Parathyroid adenoma (tissue), 2 donors: ENCODE data around the gene TSPYL6.
"Not testable (repeated sequence)": the region's sequence is repeated elsewhere in the genome, so short reads cannot be mapped to it uniquely, and the experiment has no call there.

Experiments used
- H2AFZ ChIP-seq: fragments of 300-600 bp; sonication (generic); one replicate; pipeline ENCODE4 v1.7.0; 2017; ENCODE audit warnings: antibody characterized with exemption, mild to moderate bottlenecking
- H3K27ac ChIP-seq: fragments of 300-600 bp; sonication (generic); one replicate; pipeline ENCODE4 v1.7.0; 2017
- H3K27me3 ChIP-seq: fragments of 300-600 bp; sonication (generic); one replicate; pipeline ENCODE4 v1.7.0; 2017; ENCODE audit warnings: low read length; ENCODE audit not compliant: control insufficient read depth, insufficient read depth
- H3K36me3 ChIP-seq: fragments of 300-600 bp; sonication (generic); one replicate; pipeline ENCODE4 v1.7.0; 2017; ENCODE audit warnings: low read length; ENCODE audit not compliant: control insufficient read depth, insufficient read depth
- H3K4me1 ChIP-seq: fragments of 300-600 bp; sonication (generic); one replicate; pipeline ENCODE4 v1.7.0; 2017; ENCODE audit warnings: control low read depth
- H3K4me2 ChIP-seq: fragments of 300-600 bp; sonication (generic); one replicate; pipeline ENCODE4 v1.7.0; 2017; ENCODE audit warnings: low read length
- H3K4me3 ChIP-seq: fragments of 300-600 bp; sonication (generic); one replicate; pipeline ENCODE4 v1.7.0; 2017; ENCODE audit warnings: low read depth, low read length
- H3K79me2 ChIP-seq: fragments of 300-600 bp; sonication (generic); one replicate; pipeline ENCODE4 v1.7.0; 2017; ENCODE audit warnings: control low read depth
- H3K9ac ChIP-seq: fragments of 300-600 bp; sonication (generic); one replicate; pipeline ENCODE4 v1.7.0; 2017; ENCODE audit warnings: mild to moderate bottlenecking
- H3K9me3 ChIP-seq: fragments of 300-600 bp; sonication (generic); one replicate; pipeline ENCODE4 v1.7.0; 2017; ENCODE audit warnings: low read length; ENCODE audit not compliant: control insufficient read depth
- TF ChIP-seq, protein P1 (sequence below): fragments of 300-600 bp; sonication (generic); IDR thresholded peaks from one replicate; pipeline ENCODE4 v1.7.0; 2017; ENCODE audit warnings: antibody characterized with exemption, mild to moderate bottlenecking
- donor health status: primary hyperparathyroidism.

The TSPYL6 gene

DNA sequence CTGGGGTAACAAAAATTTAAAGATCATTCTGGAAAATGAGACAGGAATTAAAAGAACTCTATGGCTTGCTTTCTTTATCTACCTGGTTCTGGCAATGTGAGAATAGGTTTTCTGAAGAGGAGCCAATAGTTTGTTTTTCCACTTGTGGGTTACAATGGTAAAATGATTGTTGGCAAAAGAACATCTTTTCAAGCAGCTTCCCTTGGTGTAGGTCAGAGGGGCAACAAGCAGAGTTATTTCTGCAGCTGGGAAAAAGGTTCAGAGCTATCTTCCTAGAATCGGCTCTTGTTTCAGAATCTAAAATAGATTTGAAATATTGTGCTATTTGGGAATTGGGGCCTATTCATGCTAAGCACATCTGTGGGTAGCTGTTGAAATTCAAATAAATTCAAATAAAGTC is 11.5 kb upstream of the TSPYL6 start:
- TF ChIP-seq, protein P1, sequence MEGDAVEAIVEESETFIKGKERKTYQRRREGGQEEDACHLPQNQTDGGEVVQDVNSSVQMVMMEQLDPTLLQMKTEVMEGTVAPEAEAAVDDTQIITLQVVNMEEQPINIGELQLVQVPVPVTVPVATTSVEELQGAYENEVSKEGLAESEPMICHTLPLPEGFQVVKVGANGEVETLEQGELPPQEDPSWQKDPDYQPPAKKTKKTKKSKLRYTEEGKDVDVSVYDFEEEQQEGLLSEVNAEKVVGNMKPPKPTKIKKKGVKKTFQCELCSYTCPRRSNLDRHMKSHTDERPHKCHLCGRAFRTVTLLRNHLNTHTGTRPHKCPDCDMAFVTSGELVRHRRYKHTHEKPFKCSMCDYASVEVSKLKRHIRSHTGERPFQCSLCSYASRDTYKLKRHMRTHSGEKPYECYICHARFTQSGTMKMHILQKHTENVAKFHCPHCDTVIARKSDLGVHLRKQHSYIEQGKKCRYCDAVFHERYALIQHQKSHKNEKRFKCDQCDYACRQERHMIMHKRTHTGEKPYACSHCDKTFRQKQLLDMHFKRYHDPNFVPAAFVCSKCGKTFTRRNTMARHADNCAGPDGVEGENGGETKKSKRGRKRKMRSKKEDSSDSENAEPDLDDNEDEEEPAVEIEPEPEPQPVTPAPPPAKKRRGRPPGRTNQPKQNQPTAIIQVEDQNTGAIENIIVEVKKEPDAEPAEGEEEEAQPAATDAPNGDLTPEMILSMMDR: no peak
- Histone ChIP-seq H3K36me3 (no peaks in the 10 kb centered on the region), H3K27ac (no peak overlapping the region), H3K4me3 (no peak overlapping the region), H3K4me2 (no peak overlapping the region), H2AFZ (no peak overlapping the region), H3K79me2 (no peaks in the 10 kb centered on the region), H3K9me3 (no peaks in the 10 kb centered on the region), H3K4me1 (no peaks in the 10 kb centered on the region), H3K9ac (no peak overlapping the region), H3K27me3 (no peaks in the 10 kb centered on the region)

DNA sequence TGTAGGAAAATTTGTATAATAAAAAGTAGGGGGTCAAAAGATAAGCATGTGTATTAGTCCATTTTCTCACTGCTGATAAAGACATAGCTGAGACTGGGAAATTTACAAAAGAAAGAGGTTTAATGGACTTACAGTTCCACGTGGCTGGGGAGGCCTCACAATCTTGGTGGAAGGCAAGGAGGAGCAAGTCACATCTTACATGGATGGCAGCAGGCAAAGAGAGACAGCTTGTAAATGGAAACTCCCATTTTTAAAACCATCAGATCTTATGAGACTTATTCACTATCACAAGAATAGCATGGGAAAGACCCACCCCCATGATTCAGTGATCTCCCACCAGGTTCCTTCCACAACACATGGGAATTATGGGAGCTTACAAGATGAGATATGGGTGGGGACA is 9.1 kb upstream of the TSPYL6 start:
- H3K27ac ChIP-seq, H2AFZ ChIP-seq, H3K79me2 ChIP-seq, H3K27me3 ChIP-seq, H3K4me2 ChIP-seq, H3K4me1 ChIP-seq, H3K9ac ChIP-seq, H3K9me3 ChIP-seq, H3K4me3 ChIP-seq, H3K36me3 ChIP-seq: not testable (repeated sequence)

DNA sequence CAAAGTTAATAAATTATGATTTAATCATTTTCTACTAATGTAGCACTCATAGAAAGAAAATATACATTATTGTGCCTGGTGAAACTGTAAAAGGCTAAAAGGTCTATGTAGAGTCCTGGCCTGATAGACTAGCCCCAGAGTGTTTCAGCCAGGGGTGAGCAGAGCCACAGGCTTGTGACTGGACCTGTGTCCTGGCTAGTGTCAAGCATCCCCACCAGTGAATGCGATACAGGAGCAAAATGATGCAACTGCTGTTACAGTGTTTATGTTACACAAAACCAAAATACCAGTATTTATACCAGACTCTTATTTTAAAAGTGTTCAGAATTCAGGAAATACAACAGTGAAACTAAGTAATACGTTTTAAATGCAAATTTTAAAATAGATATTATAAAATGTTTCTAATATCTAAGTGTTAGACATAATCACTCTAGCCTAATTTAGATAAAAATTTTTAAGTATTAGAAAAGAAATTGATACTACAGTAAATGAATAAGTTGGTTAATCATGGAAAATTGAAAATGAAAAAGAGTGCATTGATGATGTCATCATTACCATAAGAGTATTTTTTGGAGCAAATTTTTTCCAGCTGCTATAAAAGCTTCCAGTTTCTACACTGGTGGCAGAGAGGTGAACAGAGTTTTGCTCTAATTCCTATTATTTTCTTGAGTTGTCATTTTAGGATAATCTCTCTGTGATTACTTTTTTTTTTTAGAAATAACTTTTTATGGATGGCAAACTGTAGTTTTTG is 6.2 kb upstream of the TSPYL6 start:
- no peak overlapping the region for H3K4me3 ChIP-seq
- no peaks in the 10 kb centered on the region for H3K36me3 ChIP-seq
- TF ChIP-seq, protein P1: no peak
- no peak overlapping the region for H3K27ac ChIP-seq
- H2AFZ ChIP-seq: no peak overlapping the region
- H3K4me2 ChIP-seq: no peak overlapping the region
- no peaks in the 10 kb centered on the region for H3K79me2 ChIP-seq
- no peak overlapping the region for H3K9ac ChIP-seq
- no peaks in the 10 kb centered on the region for H3K4me1 ChIP-seq
- no peaks in the 10 kb centered on the region for H3K9me3 ChIP-seq
- H3K27me3 ChIP-seq: no peaks in the 10 kb centered on the region

DNA sequence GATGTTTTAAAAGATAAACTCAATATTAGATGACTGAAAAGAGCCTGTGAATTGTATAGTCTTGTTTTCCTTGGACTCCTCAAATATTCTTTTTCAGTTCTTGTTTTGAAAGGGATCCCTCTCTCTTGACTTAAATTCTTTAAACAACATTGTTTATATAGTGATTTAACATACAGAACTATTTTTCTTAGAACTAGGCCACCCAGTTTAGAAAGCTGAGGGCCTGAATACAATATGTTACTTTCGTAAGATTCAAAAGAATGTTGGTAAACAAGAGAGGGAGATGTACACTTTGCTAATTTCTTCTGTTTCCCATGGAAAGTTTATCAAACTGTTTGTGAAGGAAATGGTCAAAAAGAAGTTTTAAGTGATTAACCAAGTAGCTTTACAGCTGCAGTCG is 5.5 kb upstream of the TSPYL6 start:
- Histone ChIP-seq H3K9ac (no peak overlapping the region), H2AFZ (no peak overlapping the region), H3K4me3 (no peak overlapping the region), H3K4me2 (no peak overlapping the region), H3K79me2 (no peaks in the 10 kb centered on the region), H3K36me3 (no peaks in the 10 kb centered on the region), H3K27ac (no peak overlapping the region), H3K4me1 (no peaks in the 10 kb centered on the region), H3K27me3 (no peaks in the 10 kb centered on the region), H3K9me3 (no peaks in the 10 kb centered on the region)
- TF ChIP-seq, protein P1: no peak

DNA sequence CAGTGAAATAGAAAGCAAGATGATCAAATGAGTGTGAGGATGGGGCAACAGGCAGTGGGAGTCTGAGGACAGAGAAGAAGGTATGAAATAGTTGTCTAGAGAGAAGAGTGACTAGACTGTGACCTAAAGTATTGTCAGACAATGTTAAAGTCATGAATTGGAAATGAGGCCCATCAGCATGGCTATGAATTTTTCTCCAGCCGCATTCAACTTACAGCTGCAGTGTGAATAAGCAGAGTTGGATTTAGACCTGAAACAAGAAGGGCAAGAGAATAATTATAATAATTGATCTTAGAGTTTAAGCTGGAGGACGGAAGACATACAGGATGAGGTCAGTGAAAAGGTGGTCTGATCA is 4.2 kb upstream of the TSPYL6 start:
- Histone ChIP-seq H3K27ac (no peak overlapping the region), H3K9ac (no peak overlapping the region), H3K79me2 (no peaks in the 10 kb centered on the region), H2AFZ (no peak overlapping the region), H3K4me2 (no peak overlapping the region), H3K9me3 (no peaks in the 10 kb centered on the region), H3K4me3 (no peak overlapping the region), H3K4me1 (no peaks in the 10 kb centered on the region), H3K36me3 (no peaks in the 10 kb centered on the region), H3K27me3 (no peaks in the 10 kb centered on the region)
- TF ChIP-seq, protein P1: no peak
